Stimulated activated naive CD8-positive, alpha-beta T cell treated with anti-CD3 and anti-CD28 coated beads, Interleukin-15, Interleukin-2, amounts not matched to agents 100 ng/mL and 50 ng/mL, for 24 hours (primary cell): Measurements from ENCODE around the gene ELOVL7.
"Not testable (repeated sequence)": the region's sequence is repeated elsewhere in the genome, so short reads cannot be mapped to it uniquely, and the experiment has no call there.

Experiments
- H3K27ac Mint-ChIP-seq: one replicate; pipeline ENCODE4 v1.8.0; 2021; ENCODE audit warnings: mild to moderate bottlenecking, mixed read lengths
- H3K27me3 Mint-ChIP-seq: one replicate; pipeline ENCODE4 v1.8.0; 2021; ENCODE audit warnings: mixed read lengths
- H3K36me3 Mint-ChIP-seq: one replicate; pipeline ENCODE4 v1.8.0; 2021; ENCODE audit warnings: low read depth, mixed read lengths
- H3K4me1 Mint-ChIP-seq: one replicate; pipeline ENCODE4 v1.8.0; 2021; ENCODE audit warnings: low read depth, mixed read lengths
- H3K4me3 Mint-ChIP-seq: one replicate; pipeline ENCODE4 v1.8.0; 2021; ENCODE audit warnings: mild to moderate bottlenecking, mixed read lengths
- H3K9me3 Mint-ChIP-seq: one replicate; pipeline ENCODE4 v1.8.0; 2021; ENCODE audit warnings: mixed read lengths

The ELOVL7 gene

GRCh38 chr5:60843936-60844905 is at the start of gene ELOVL7:
Gene ELOVL7 (minus strand): TSS chr5:60844269. CDS start chr5:60787397, 56,872 bp downstream.
- Mint-ChIP-seq H3K4me3 (peak within 1 kb of the TSS; percentile 76), H3K9me3 (no peaks in the 10 kb centered on the region), H3K27ac (no peak within 1 kb of the TSS), H3K36me3 (no peaks in the 10 kb centered on the region), H3K4me1 (peaks cover 12% of the 10 kb centered on the region), H3K27me3 (peaks cover 63% of the 10 kb centered on the region)

GRCh38 chr5:60893521-60893920 is 49.5 kb upstream of the ELOVL7 start:
- Mint-ChIP-seq H3K9me3 (no peaks in the 10 kb centered on the region), H3K4me1 (peaks cover 2% of the 10 kb centered on the region), H3K27me3 (no peaks in the 10 kb centered on the region), H3K36me3 (peaks cover 65% of the 10 kb centered on the region), H3K4me3 (no peak overlapping the region), H3K27ac (no peak overlapping the region)

GRCh38 chr5:60891667-60892066 is 47.6 kb upstream of the ELOVL7 start:
- Mint-ChIP-seq H3K9me3 (no peaks in the 10 kb centered on the region), H3K36me3 (peaks cover 59% of the 10 kb centered on the region), H3K27me3 (no peaks in the 10 kb centered on the region), H3K27ac (no peak overlapping the region), H3K4me1 (peaks cover 5% of the 10 kb centered on the region), H3K4me3 (no peak overlapping the region)

GRCh38 chr5:60888359-60889061 is 44.4 kb upstream of the ELOVL7 start:
- H3K4me3 Mint-ChIP-seq: no peak overlapping the region
- no peak overlapping the region for H3K27ac Mint-ChIP-seq
- peaks cover 51% of the 10 kb centered on the region for H3K36me3 Mint-ChIP-seq
- H3K9me3 Mint-ChIP-seq: no peaks in the 10 kb centered on the region
- peaks cover 5% of the 10 kb centered on the region for H3K4me1 Mint-ChIP-seq
- H3K27me3 Mint-ChIP-seq: no peaks in the 10 kb centered on the region

- Mint-ChIP-seq H3K36me3 (peaks cover 52% of the 10 kb centered on the region), H3K9me3 (no peaks in the 10 kb centered on the region), H3K27ac (no peak overlapping the region), H3K4me3 (no peak overlapping the region), H3K27me3 (no peaks in the 10 kb centered on the region), H3K4me1 (peaks cover 5% of the 10 kb centered on the region)
These were observed 43.7 kb upstream of the ELOVL7 start for GRCh38 chr5:60887746-60888145.

DNA sequence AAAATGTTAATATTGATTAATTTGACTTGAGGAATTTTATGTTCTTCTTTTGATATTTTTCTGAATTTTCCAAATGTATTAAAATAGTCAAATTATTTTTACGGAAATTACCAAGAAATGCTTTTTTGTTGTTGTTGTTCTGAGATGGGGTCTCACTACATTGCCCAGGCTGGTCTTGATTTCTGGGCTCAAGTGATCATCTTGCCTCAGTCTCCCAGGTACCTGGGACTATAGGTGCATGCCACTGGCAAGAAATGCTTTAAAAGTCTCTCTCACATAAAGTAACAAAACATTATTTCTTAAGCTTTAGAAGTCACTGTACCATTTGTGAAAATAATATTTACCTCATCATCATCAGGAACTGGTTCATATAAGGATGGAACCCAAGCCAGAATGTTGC is 43.0 kb upstream of the ELOVL7 start:
- Mint-ChIP-seq H3K27me3 (no peaks in the 10 kb centered on the region), H3K4me3 (no peak overlapping the region), H3K4me1 (peaks cover 5% of the 10 kb centered on the region), H3K9me3 (no peaks in the 10 kb centered on the region), H3K27ac (no peak overlapping the region), H3K36me3 (peaks cover 51% of the 10 kb centered on the region)

DNA sequence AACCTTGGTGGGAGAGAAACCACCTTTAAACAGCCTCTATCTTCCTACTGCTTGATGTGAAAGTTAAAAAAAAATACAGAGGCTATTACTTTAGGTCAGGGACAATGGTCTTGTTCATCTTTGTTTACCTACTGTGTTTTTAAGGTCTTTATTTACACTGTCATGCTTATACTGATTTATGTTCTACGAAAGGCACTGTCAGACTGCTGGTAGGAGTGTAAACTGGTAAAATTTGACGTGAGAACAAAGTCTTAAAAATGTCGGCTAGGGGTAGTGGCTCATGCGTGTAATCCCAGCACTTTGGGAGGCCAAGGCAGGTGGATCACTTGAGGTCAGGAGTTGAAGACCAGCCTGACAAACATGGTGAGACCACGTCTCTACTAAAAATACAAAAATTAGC is 42.1 kb upstream of the ELOVL7 start:
- H3K27me3 Mint-ChIP-seq: no peaks in the 10 kb centered on the region
- H3K4me3 Mint-ChIP-seq: no peak overlapping the region
- H3K36me3 Mint-ChIP-seq: peaks cover 50% of the 10 kb centered on the region
- peaks cover 5% of the 10 kb centered on the region for H3K4me1 Mint-ChIP-seq
- no peak overlapping the region for H3K27ac Mint-ChIP-seq
- H3K9me3 Mint-ChIP-seq: no peaks in the 10 kb centered on the region

DNA sequence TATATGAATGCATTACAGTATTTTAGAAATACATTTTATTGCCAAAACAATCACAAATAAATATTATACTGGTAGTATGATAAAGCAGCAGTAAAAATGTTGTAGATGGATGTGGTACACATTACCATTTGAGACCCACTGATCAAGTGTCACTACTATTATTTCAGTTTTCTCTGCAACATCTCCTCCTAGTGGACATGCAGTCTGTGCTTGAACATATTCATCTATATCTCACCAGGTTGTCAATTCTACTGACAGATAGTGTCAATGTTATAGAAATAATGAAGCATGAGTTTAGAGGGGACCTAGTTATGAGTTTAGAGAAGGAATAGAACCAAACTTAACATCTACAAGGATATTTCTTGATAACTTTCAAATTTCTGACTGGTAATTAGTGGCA is 39.2 kb upstream of the ELOVL7 start:
- Mint-ChIP-seq H3K9me3 (peaks cover 7% of the 10 kb centered on the region), H3K36me3 (peaks cover 38% of the 10 kb centered on the region), H3K27me3 (no peaks in the 10 kb centered on the region), H3K27ac (no peak overlapping the region), H3K4me1 (peaks cover under 1% of the 10 kb centered on the region), H3K4me3 (no peak overlapping the region)

GRCh38 chr5:60872892-60873291 is 28.8 kb upstream of the ELOVL7 start:
- H3K36me3 Mint-ChIP-seq: peaks cover 43% of the 10 kb centered on the region
- no peaks in the 10 kb centered on the region for H3K27me3 Mint-ChIP-seq

GRCh38 chr5:60870857-60871256 is 26.8 kb upstream of the ELOVL7 start:
- no peaks in the 10 kb centered on the region for H3K4me1 Mint-ChIP-seq
- peaks cover 43% of the 10 kb centered on the region for H3K36me3 Mint-ChIP-seq
- no peaks in the 10 kb centered on the region for H3K27me3 Mint-ChIP-seq
- no peak overlapping the region for H3K27ac Mint-ChIP-seq
- H3K9me3 Mint-ChIP-seq: peaks cover 18% of the 10 kb centered on the region
- no peak overlapping the region for H3K4me3 Mint-ChIP-seq

More at GRCh38 chr5:60872892-60873291, 28.8 kb upstream of the ELOVL7 start:
- Mint-ChIP-seq H3K27ac (no peak overlapping the region), H3K4me3 (no peak overlapping the region), H3K9me3 (peaks cover 18% of the 10 kb centered on the region), H3K4me1 (no peaks in the 10 kb centered on the region)

GRCh38 chr5:60860572-60860971 is 16.5 kb upstream of the ELOVL7 start:
- H3K9me3 Mint-ChIP-seq, H3K4me3 Mint-ChIP-seq, H3K27ac Mint-ChIP-seq, H3K4me1 Mint-ChIP-seq, H3K27me3 Mint-ChIP-seq: not testable (repeated sequence)
- peaks cover 19% of the 10 kb centered on the region for H3K36me3 Mint-ChIP-seq

DNA sequence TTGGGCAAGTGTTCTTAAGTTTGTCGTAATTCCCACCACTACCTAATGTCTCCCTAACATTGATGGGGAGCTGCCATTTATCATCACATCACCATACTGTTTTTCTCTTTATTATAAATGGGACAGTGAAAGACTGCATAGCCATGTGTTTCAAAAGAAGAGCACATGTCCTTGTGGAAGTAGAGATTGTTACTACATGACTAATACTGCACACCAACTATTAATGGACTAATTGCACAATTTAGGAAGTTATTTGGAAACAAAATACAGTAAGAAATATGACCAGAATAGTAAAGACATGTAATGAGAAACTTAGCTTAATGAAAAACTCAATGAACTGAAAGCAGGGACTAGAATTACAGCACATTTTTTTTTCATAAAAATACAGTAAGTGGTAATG is 12.0 kb upstream of the ELOVL7 start:
- H3K36me3 Mint-ChIP-seq: peaks cover 11% of the 10 kb centered on the region
- H3K27me3 Mint-ChIP-seq: no peaks in the 10 kb centered on the region
- H3K4me1 Mint-ChIP-seq: no peaks in the 10 kb centered on the region
- H3K9me3 Mint-ChIP-seq: no peaks in the 10 kb centered on the region
- no peak overlapping the region for H3K27ac Mint-ChIP-seq
- H3K4me3 Mint-ChIP-seq: no peak overlapping the region

GRCh38 chr5:60852940-60853339 is 8.9 kb upstream of the ELOVL7 start:
- Mint-ChIP-seq H3K4me1 (no peaks in the 10 kb centered on the region), H3K27ac (no peak overlapping the region), H3K4me3 (no peak overlapping the region), H3K36me3 (peaks cover 2% of the 10 kb centered on the region), H3K27me3 (peaks cover 2% of the 10 kb centered on the region), H3K9me3 (no peaks in the 10 kb centered on the region)

DNA sequence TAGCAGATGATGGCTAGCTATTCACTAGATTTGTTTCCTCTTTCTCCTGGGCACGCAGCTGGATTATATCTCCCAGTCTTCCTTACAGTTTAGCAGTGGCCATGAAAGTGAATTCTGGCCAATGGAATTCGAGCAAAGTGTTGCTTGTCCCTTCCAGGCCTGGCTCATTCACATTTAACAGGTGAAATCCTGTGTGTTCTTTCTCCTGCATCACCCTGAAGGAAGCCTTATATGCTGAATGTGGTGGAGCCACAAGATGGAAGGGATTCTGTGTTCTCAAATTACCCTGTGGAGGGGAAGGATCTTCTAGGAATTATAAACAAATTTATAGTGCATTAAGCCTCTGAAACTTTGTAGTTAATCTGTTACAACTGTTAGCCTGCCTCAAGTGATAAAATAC is 8.2 kb upstream of the ELOVL7 start:
- Mint-ChIP-seq H3K27me3 (peaks cover 3% of the 10 kb centered on the region), H3K4me1 (no peaks in the 10 kb centered on the region), H3K27ac (no peak overlapping the region), H3K36me3 (no peaks in the 10 kb centered on the region), H3K4me3 (no peak overlapping the region), H3K9me3 (no peaks in the 10 kb centered on the region)

DNA sequence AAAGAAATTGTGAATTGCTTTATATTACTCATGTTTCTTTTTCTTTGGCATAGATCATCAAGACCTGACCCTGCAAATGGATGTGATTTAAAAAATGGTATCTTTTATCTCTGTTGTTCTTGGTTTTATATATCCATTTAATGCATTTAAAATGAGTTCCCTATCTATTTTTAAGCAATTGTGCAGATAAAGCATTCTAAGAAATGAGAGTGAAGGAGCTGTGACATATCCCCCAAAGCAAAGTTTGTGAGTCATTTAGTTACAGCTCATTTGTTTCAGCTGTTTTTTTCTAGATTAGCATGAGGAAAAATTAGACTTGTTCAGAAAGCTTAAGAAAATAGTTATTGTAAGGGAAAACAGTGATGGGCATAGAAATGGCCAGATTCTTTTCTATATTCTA is 7.6 kb upstream of the ELOVL7 start:
- H3K9me3 Mint-ChIP-seq: no peaks in the 10 kb centered on the region
- H3K4me3 Mint-ChIP-seq: no peak overlapping the region
- peaks cover 7% of the 10 kb centered on the region for H3K27me3 Mint-ChIP-seq
- H3K36me3 Mint-ChIP-seq: no peaks in the 10 kb centered on the region
- no peaks in the 10 kb centered on the region for H3K4me1 Mint-ChIP-seq
- H3K27ac Mint-ChIP-seq: no peak overlapping the region
